ENCODE results near the gene SIKE1.

Gene SIKE1

DNA sequence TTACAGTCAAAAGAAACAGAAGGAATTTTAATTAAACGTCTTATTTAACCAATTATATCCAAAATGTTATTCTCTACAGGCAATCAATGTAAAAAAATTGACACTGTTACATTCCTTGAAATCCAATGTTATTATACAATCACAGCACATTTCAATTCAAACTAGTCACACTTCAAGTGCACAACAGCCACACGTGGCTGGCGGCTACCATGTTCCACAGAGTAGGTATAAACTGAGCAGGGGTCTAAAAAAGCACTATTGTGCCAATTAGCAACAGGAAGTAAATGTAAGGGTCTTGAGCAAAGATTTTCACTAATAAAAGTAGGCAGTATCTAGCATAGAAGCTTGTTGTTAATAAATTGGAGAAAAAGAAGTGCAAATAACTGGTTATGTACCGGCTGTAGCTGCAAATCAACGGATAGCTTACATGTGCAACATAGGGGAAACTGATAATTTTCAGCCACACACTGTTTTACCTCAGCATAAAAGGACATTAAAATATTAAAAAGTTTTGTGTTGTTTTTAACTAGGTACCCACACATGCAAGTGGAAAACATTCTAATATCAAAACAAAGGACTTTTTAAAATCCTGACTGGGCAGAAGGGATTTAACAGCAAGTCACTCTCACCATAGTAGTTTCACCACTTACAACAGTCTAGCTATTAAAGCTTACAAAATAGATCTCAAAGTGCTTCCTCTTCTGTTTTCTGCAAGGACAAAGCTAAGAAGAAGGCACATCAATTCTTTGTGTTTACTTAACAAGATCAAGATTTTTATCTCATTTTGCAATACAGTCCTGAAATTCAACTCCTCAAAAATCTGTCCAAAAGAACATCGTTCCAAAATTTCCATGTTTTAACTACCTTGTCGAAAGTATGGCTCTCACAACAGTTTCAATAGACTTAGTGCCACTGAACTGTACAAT is 25.2 kb downstream of the SIKE1 start:
- DNase-seq = no peak

DNA sequence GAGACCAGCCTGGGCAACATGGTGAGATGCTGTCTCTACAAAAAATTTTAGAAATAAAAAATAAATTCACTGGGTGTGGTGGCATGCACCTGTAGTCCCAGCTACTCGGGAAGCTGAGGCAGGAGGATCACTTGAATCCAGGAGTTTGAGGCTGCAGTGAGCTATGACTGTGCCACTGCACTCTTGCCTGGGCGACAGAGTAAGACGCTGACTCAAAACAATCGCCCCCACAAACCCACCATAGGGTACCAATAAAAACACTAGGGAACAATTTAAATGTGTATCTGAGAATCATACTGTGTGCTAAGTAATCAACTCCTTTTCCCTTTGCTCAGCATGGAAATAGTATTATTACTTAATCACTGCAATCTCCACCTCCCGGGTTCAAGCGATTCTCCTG is 26.8 kb downstream of the SIKE1 start:
- DNase-seq = peak in 1 of 2 donors; percentile 37

GRCh38 chr1:114753143-114753542 is 27.3 kb downstream of the SIKE1 start:
- DNase-seq = no peak

DNA sequence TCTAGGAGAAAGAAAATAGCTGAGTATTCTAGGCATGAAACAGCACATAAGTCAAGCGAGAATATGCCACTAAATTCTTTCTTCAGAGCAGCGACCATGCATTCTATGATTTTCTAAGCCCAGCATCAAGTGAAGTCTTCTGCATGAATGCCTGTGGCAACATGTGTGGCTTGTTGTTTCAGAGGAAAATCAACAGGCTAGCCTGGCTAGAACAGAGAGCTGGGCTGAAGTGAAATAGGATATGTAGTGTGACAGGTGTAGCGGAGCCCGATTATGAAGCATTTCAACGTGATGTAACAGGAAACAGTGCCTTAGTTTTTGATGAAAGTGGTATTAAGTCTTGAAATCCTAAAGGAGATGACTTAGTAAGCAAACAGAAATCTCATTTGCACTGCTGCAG is 29.7 kb downstream of the SIKE1 start:
- DNase-seq = no peak

DNA sequence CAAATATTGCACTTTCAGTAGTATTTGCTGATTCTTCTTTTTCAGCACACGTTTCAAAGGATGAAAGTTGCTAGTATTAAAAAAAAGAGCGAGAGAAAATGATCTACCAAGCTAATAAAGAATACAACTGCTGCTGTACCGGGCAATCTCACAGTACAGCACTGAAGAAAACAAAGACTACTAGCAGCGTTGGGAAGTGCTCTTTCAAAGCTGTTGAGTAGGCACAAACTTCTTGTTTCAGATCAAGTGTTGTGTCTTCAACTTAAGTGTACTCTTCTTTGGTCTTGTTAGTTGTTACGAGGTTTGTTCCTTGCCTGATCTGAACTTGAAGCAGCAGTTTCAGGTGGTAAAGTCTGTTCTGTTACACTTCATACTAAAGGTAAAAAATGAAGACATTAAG is 30.6 kb downstream of the SIKE1 start:
- DNase-seq = no peak

- DNase-seq = no peak
Observed at GRCh38 chr1:114746450-114747121, 33.9 kb downstream of the SIKE1 start.

DNA sequence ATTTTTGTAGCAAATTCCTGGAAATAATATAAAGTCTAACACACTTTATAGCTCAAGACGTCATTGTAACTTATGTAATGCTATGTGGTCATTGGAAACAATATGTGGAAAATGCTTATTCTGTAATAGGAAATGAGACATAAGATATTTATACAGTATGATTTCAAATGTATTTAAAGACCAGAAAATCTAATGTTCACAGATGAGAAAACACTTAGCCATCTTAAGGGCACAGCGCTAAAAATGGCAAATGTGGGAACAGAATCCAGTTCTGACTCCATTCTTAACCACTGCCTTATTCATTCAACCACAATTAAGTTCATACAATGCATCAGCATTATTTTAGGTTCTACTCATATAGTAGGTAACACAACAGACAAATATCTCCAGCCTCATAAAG is 35.2 kb downstream of the SIKE1 start:
- no peak for DNase-seq

- DNase-seq = no peak
Observed at GRCh38 chr1:114741963-114742746, 38.3 kb downstream of the SIKE1 start.

GRCh38 chr1:114740331-114740730 is 40.2 kb downstream of the SIKE1 start:
- DNase-seq = no peak

- no peak for DNase-seq
Observed at GRCh38 chr1:114737314-114737849, 43.1 kb downstream of the SIKE1 start.

- no peak for DNase-seq
Observed at GRCh38 chr1:114735479-114735878, 45.0 kb downstream of the SIKE1 start.

DNA sequence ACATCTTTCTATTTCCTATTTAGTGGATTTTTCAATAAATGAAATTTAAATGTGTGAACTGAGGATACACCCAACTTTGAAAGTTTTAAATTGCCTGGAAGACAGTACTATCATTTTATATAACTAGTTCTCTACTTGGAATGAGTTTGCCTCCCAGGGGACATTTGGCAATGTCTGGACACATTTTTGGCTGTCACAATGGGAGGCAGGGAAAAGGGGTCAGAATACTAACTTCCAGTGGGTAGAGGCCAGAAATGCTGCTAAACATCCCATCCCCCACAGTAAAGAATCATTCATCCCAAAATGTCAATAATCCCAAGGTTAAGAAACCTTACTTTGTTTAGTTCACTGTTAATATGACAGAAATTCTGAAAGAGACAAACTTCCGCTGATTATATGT is 50.7 kb downstream of the SIKE1 start:
- no peak for DNase-seq

- no peak for DNase-seq
Observed at GRCh38 chr1:114728553-114728952, 51.9 kb downstream of the SIKE1 start.

- DNase-seq = no peak
Observed at GRCh38 chr1:114725230-114725629, 55.3 kb downstream of the SIKE1 start.

GRCh38 chr1:114723915-114724314 is 56.6 kb downstream of the SIKE1 start:
- DNase-seq = no peak

GRCh38 chr1:114723457-114723856 is 57.0 kb downstream of the SIKE1 start:
- no peak for DNase-seq

DNA sequence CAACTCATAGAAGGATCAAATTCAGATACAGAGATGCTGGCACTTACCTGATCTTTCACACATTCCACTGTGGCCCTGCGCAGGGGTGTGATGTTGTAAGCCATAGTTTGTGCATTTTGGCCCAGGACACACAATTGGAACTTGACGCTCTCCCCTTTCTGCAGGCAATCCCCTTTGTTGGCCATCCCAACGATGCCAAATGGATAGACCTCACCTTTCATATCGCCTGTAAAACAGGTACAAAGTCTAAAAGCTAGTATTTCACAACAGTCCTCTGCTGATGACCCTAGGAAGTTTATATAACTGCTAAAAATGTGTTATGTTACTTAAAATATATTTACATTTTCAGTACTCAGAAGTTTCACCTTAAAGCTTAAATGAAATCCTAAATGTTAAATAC is 60.0 kb downstream of the SIKE1 start:
- no peak for DNase-seq
